Stomach (tissue), 19 donors: ENCODE data around the gene RBPJ. TPM values are rescaled to one million over a fixed set of nuclear protein-coding genes. Genes with fewer than 3 reads are reported as not detected.

Source experiments
- DNase-seq, 2 donors: peaks; one replicate each; pipeline versions ENCODE4 v3.0.0 to v3.0.0-alpha.2; 2013 to 2019
- H3K27ac ChIP-seq, 5 donors: fragments of 200-600 bp in 4 of 5; sonication (generic) in 4 of 5; one replicate each; pipeline ENCODE4 v1.5.1; 2013 to 2019; ENCODE audit warnings: mild to moderate bottlenecking in 1 of 5, moderate library complexity in 1 of 5
- H3K27me3 ChIP-seq, 3 donors: fragments of 200-600 bp; sonication (generic); one replicate each; pipeline ENCODE4 v1.5.1; 2017 to 2019; ENCODE audit warnings: mixed run types in 1 of 3
- H3K36me3 ChIP-seq, 4 donors: fragments of 200-600 bp; sonication (generic); 1 replicate in 3 of 4; 2 replicates in 1 of 4; pipeline ENCODE4 v1.5.1; 2016 to 2019
- H3K4me1 ChIP-seq, 4 donors: fragments of 200-600 bp; sonication (generic); one replicate each; pipeline ENCODE4 v1.5.1; 2016 to 2019
- H3K4me3 ChIP-seq, 4 donors: fragments of 200-600 bp; sonication (generic) in 3 of 4; one replicate each; pipeline ENCODE4 v1.5.1; 2016 to 2019; ENCODE audit warnings: mild to moderate bottlenecking in 1 of 4
- H3K9me3 ChIP-seq, 4 donors: fragments of 200-600 bp; sonication (generic); one replicate each; pipeline ENCODE4 v1.5.1; 2016 to 2019
- EP300 ChIP-seq: sonication (generic); formaldehyde crosslinking; IDR thresholded peaks from one replicate; pipeline ENCODE4 v1.6.1; 2017; ENCODE audit warnings: antibody characterized with exemption
- POLR2A ChIP-seq, 4 donors: fragments of 450-650 bp; IDR thresholded peaks; one replicate each; pipeline ENCODE4 v1.6.1; 2016; ENCODE audit warnings: antibody characterized with exemption in 4 of 4, control low read depth in 2 of 4, mild to moderate bottlenecking in 1 of 4, moderate library complexity in 1 of 4
- POLR2AphosphoS5 ChIP-seq, 3 donors: sonication (generic); formaldehyde crosslinking; IDR thresholded peaks; one replicate each; pipeline ENCODE4 v1.6.1; 2016; ENCODE audit warnings: antibody characterized with exemption in 3 of 3
- WGBS, 5 donors: extraction: QIAGEN DNeasy Blood & Tissue Kit in 3 of 5; methylation state at CpG; one replicate each; pipeline versions ENCODE4 v1.1.5 to v1.1.7; 2013 to 2018; 5-methylcytosine and 5-hydroxymethylcytosine counted together
- intact Hi-C: fragments of 100-400 bp; cut with DNase I; formaldehyde crosslinking; loops from one replicate; pipeline ENCODE4 v1.15.1; 2023; ENCODE audit warnings: low total_unique reads
- long read RNA-seq, 10 donors: transcript quantifications; one replicate each; lab custom pipeline, GENCODE V29; 2026
- polyA plus RNA-seq, 3 donors: library from polyadenylated mRNA; stranded (reverse); fragments of 200-250 nt; gene quantifications; one replicate each; pipeline ENCODE4 v1.2.3, GENCODE V29; 2013
- total RNA-seq, 5 donors: library from RNA; depleted of rRNA; stranded (reverse); fragments of >200 nt; gene quantifications; one replicate each; pipeline versions ENCODE4 v1.1.0 to v1.2.3, GENCODE V29; 2014 to 2016
- TF ChIP-seq, protein P1 (sequence below), 7 experiments: fragments of 450-650 bp in 4 of 7; fragments of 200-600 bp in 3 of 7; sonication (generic) in 3 of 7; IDR thresholded peaks; one replicate each; pipeline ENCODE4 v1.5.1; 2016 to 2019; ENCODE audit warnings: antibody characterized with exemption in 7 of 7, control low read depth in 2 of 7, mild to moderate bottlenecking in 1 of 7
- donor health status: healthy with polysubstance abuse.
- donor health status: Bipolar disorder and iron deficiency.
- donor health status: healthy.

RBPJ gene
- total RNA-seq: 100 to 1,000 TPM in 2 of 5 donors, 10 to 100 TPM in 3; 23.2 to 184 (median 67.8) TPM
- polyA plus RNA-seq: 10 to 100 TPM; 26.8 to 39.1 (median 28.1) TPM
- long read RNA-seq, donor 1, full-length matches to known transcripts: 8 of 8 reads
- long read RNA-seq, donor 1, partial matches to known transcripts: 0 of 8 reads
- long read RNA-seq, donor 1, other reads (novel, unspliced or antisense): 0 of 8 reads
- long read RNA-seq, donor 2, full-length matches to known transcripts: 11 of 11 reads
- long read RNA-seq, donor 2, partial matches to known transcripts: 0 of 11 reads
- long read RNA-seq, donor 2, other reads (novel, unspliced or antisense): 0 of 11 reads
- long read RNA-seq, donor 3, partial matches to known transcripts: 42 of 47 reads
- long read RNA-seq, donor 3, other reads (novel, unspliced or antisense): 0 of 47 reads
- long read RNA-seq, donor 4: 0 reads
- long read RNA-seq, donor 5, full-length matches to known transcripts: 12 of 12 reads
- long read RNA-seq, donor 5, partial matches to known transcripts: 0 of 12 reads
- long read RNA-seq, donor 5, other reads (novel, unspliced or antisense): 0 of 12 reads
- long read RNA-seq, donor 6: 0 reads
- long read RNA-seq, donor 7, full-length matches to known transcripts: 15 of 15 reads
- long read RNA-seq, donor 7, partial matches to known transcripts: 0 of 15 reads
- long read RNA-seq, donor 7, other reads (novel, unspliced or antisense): 0 of 15 reads
- long read RNA-seq, donor 8, full-length matches to known transcripts: 10 of 10 reads
- long read RNA-seq, donor 8, partial matches to known transcripts: 0 of 10 reads
- long read RNA-seq, donor 8, other reads (novel, unspliced or antisense): 0 of 10 reads
- long read RNA-seq, donor 9, full-length matches to known transcripts: 13 of 13 reads
- long read RNA-seq, donor 9, partial matches to known transcripts: 0 of 13 reads
- long read RNA-seq, donor 9, other reads (novel, unspliced or antisense): 0 of 13 reads
- long read RNA-seq, donor 10, full-length matches to known transcripts: 3 of 3 reads
- long read RNA-seq, donor 10, partial matches to known transcripts: 0 of 3 reads
- long read RNA-seq, donor 10, other reads (novel, unspliced or antisense): 0 of 3 reads

DNA sequence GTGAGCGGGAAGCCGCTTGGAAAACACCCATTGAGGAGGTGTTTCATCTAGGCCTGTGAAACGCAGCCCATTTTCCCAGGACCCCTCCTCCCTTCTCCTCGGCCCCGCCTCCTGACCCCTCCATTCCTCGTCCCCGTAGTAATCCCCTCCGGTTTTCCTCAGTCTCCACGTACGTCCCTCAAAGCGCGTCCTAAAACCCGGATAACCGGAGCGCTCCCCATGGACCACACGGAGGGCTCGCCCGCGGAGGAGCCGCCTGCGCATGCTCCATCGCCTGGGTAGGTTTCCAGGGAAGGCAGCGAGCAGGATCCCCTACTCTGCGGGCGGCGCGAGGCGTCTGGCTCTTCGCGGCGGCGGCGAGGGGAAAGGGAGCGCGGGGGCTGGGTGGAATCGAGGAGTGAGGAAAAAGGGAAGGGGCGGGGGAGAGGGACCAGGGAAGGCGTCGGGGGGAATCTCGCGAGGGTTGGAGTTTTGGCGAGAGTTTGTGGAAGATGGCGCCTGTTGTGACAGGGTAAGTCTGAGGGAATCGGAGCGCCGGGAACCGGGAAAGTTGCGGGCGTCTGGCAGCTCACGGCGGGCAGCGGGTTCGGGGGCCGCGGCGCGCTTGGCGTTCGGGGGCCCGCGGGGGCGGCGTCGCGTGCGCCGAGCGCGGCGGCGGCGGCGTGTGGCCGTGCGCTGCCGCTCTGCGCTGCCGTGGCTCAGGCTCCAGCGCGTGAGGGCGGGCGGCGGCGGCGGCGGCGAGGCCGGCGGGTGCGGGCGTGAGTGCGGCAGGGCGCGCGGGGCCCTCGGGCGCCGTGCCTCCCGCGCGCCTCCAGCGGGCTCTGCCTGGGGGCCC lies at the start of gene RBPJ:
Gene RBPJ (plus strand): TSS at position 477 of the 835 bp plus-strand sequence. CDS start 15 bp downstream, at position 492.
- intact Hi-C loops: no loop called here
- DNase-seq: peak; percentile 88 to 98
- WGBS, 5 donors: 0 to 1% (median 1%) methylated on average over 58 to 101 of the region's 102 CpGs
- Histone ChIP-seq H3K36me3 (no peaks in the 10 kb centered on the region), H3K4me3 (peak within 1 kb of the TSS; percentile 70 to 86 (median 80)), H3K4me1 (peaks cover 0 to 51% (median 37%) of the 10 kb centered on the region in 4 donors), H3K27me3 (no peaks in the 10 kb centered on the region), H3K27ac (peak within 1 kb of the TSS; percentile 95 to 99 (median 96)), H3K9me3 (peaks cover 0 to 3% (median 1%) of the 10 kb centered on the region in 4 donors)
- TF ChIP-seq EP300 (no peak), POLR2AphosphoS5 (IDR thresholded peaks at IDR 0.05) (peak; percentile 64 to 88 (median 67)), POLR2A (IDR thresholded peaks at IDR 0.05) (no peak)
- TF ChIP-seq, protein P1, sequence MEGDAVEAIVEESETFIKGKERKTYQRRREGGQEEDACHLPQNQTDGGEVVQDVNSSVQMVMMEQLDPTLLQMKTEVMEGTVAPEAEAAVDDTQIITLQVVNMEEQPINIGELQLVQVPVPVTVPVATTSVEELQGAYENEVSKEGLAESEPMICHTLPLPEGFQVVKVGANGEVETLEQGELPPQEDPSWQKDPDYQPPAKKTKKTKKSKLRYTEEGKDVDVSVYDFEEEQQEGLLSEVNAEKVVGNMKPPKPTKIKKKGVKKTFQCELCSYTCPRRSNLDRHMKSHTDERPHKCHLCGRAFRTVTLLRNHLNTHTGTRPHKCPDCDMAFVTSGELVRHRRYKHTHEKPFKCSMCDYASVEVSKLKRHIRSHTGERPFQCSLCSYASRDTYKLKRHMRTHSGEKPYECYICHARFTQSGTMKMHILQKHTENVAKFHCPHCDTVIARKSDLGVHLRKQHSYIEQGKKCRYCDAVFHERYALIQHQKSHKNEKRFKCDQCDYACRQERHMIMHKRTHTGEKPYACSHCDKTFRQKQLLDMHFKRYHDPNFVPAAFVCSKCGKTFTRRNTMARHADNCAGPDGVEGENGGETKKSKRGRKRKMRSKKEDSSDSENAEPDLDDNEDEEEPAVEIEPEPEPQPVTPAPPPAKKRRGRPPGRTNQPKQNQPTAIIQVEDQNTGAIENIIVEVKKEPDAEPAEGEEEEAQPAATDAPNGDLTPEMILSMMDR (IDR thresholded peaks at IDR 0.05): peak in 1 of 7 experiments; percentile 5

DNA sequence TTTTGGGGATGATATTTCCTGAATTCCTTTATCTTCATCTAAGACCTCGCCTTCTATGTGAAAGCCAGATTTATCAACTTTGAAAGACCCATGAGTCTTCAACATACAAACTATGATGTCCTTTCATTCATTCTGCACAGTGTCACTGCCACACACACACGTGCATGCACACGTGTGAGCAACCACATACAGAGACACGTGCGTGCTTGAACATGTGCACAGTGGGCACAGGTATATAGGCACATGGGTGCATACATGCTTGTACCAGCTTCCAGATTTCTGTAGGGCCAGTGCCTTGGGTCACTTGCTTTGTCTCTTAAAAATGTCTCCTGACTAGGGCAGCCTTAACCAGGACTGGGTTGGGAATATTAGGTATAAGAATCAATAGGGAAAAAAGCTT lies 49.1 kb upstream of the RBPJ start:
- Histone ChIP-seq H3K27me3 (no peaks in the 10 kb centered on the region), H3K27ac (no peak overlapping the region), H3K9me3 (no peaks in the 10 kb centered on the region), H3K4me3 (no peak overlapping the region), H3K4me1 (peaks cover 0 to 30% (median 10%) of the 10 kb centered on the region in 4 donors), H3K36me3 (no peaks in the 10 kb centered on the region)
- intact Hi-C loops: no loop called here
- no peak for DNase-seq
- WGBS, 5 donors: 89 to 95% (median 94%) methylated on average over 5 of the region's 5 CpGs
- TF ChIP-seq POLR2A (IDR thresholded peaks at IDR 0.05): no peak
- no peak for TF ChIP-seq POLR2AphosphoS5 (IDR thresholded peaks at IDR 0.05)

DNA sequence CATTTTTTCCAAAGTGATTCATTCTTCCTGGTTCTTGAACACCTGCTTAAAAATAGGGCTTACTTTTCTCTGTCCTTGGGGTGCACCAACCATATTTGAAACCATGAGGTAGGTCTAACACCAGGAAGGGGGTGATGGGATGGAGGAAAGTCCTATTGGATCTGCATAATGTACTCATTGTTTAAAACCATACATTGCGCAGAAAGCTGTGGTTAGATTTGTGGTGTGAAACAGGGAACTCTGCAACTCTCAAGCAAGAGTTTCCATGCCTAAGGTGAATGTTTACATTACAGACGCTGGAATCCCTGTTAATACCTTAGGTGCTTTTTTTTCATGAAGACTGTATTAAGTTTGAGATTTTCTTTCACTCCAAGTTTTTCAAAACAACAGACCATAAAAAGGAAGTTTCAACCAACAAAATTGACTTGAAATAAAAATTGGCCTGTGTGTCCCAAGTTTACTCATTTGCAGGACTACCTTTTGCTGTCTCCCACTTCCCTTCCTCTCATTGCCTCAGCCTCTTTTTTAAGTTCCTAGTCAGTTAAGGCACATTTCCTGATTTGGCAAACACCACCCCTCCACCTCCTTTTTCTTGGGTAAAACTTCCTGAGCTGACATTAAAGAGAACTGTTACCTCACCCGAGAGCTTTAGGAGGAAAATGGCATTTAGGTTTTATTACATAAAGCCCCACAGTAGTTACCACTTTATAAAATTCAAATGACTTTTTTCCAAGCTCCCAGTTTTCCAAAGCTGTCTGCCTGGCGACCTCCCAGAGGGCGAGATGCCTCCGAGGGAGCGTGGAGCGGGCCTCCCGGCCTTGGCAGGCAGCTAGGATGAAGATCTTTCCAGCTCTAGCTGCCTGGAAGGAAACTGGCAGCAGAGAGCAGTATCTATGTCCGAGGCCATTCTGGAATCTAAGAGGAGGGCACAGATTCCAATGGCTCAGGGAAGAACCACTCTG lies 47.9 kb upstream of the RBPJ start:
- no peak overlapping the region for H3K4me3 ChIP-seq
- intact Hi-C loops: no loop called here
- TF ChIP-seq POLR2AphosphoS5 (IDR thresholded peaks at IDR 0.05) (no peak), POLR2A (IDR thresholded peaks at IDR 0.05) (no peak), EP300 (no peak)
- TF ChIP-seq, protein P1 (IDR thresholded peaks at IDR 0.05): no peak
- WGBS, 5 donors: 57 to 74% (median 64%) methylated on average over 10 of the region's 10 CpGs
- no peaks in the 10 kb centered on the region for H3K36me3 ChIP-seq
- peak overlapping the region in 3 of 5 donors; percentile 7 to 62 (median 59) for H3K27ac ChIP-seq
- DNase-seq: no peak
- H3K27me3 ChIP-seq: no peaks in the 10 kb centered on the region
- H3K4me1 ChIP-seq: peaks cover 0 to 18% (median 5%) of the 10 kb centered on the region in 4 donors
- H3K9me3 ChIP-seq: no peaks in the 10 kb centered on the region
